GM13977 (cell line): Measurements from ENCODE around the gene KCNK17.

Experiments
- DNase-seq: peaks from one replicate; pipeline ENCODE4 v3.0.0; 2012; ENCODE audit warnings: low spot score
- in situ Hi-C: fragments of 300-500 bp; cut with MboI; formaldehyde crosslinking; loops from one replicate; pipeline ENCODE4 v1.12.0; 2022; ENCODE audit warnings: low sequenced_read_pairs, low pct_unique_long_range_greater_than_20kb, mixed read lengths, inconsistent platforms; ENCODE audit not compliant: unreplicated experiment
- TF ChIP-seq, protein P1 (sequence below): IDR thresholded peaks from 2 replicates; pipeline ENCODE4 v1.5.1; 2012; ENCODE audit warnings: mild to moderate bottlenecking, control low read depth; ENCODE audit not compliant: insufficient read depth; ENCODE audit errors: extremely low read depth, missing control alignments

Gene KCNK17

DNA sequence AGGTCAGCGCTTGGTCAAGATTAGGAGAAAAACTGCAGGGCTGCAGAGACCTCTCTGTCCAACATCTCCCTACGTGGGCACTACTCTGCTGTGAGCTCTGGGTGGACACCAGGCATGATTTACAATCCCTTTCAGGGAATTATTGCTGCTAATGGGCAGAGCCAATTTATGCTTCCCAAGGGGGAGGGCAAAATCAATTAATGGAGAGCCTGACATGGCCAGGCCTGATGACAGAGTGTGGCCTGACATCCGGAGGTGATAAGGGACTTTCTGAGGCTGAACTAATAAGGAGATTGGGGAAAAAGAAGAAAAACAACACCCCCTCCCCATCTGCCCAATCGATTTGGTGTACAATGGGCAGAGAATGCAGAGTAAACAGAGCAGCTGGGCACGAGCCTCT lies 13.3 kb upstream of the KCNK17 start:
- DNase-seq: no peak
- TF ChIP-seq, protein P1, sequence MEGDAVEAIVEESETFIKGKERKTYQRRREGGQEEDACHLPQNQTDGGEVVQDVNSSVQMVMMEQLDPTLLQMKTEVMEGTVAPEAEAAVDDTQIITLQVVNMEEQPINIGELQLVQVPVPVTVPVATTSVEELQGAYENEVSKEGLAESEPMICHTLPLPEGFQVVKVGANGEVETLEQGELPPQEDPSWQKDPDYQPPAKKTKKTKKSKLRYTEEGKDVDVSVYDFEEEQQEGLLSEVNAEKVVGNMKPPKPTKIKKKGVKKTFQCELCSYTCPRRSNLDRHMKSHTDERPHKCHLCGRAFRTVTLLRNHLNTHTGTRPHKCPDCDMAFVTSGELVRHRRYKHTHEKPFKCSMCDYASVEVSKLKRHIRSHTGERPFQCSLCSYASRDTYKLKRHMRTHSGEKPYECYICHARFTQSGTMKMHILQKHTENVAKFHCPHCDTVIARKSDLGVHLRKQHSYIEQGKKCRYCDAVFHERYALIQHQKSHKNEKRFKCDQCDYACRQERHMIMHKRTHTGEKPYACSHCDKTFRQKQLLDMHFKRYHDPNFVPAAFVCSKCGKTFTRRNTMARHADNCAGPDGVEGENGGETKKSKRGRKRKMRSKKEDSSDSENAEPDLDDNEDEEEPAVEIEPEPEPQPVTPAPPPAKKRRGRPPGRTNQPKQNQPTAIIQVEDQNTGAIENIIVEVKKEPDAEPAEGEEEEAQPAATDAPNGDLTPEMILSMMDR: no peak
- in situ Hi-C loops: no loop called here

DNA sequence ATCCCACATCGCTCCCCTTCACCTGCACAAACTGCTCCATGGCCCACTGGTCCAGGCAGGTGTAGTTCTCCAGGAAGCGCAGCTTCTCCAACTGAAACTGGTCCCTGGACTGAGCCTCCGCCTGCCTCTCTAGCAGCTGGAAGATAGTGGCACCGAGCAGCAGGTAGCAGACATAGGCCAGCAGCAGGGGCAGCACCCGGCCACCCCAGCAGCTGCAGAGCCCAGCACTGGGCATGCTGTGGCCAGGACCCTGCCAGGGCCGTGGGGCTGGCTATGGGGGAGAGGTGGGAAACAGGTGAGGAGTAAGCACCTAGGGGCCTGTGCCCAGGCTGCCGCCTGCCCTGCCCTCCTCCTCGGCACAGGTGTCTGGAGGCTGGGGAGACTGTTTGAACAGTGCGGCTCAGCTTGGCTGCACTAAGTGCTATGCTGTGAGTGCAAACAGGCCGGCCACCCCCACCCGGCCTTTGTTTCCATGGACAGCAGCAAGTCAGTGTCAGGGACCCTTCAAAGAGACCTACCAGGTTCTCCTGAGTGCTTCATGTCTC lies 8.2 kb upstream of the KCNK17 start, which contains the start of gene KCNK16:
Gene KCNK16 (minus strand): TSS at position 397 of the 545 bp plus-strand sequence. CDS start 162 bp downstream, at position 235.
- in situ Hi-C loops: loop anchor here (25.0 kb wide), 2 partner anchors 335 to 460 kb away; no protein-coding TSS in a partner anchor
- DNase-seq: no peak
- TF ChIP-seq, protein P1: no peak

DNA sequence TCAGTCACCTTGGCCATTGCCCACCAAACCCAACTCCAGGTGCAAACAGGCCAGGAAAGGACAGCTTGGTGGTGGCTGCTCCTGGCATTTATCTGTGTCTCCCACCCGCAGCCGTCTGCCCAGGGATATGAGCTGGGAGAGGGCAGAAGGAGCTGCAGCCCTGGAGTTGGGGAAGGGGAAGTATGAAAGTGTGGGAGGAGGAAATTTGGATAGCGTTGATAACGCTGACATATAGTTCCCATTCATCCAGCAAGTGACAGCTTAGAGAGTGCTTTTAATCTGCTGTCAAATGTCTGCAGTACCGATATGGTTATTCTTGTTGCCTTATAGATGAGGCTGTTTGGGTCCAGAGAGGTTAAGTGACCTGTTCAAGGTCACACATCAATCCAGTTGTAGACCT lies 7.5 kb upstream of the KCNK17 start:
- in situ Hi-C loops: loop anchor here (25.0 kb wide), 2 partner anchors 334 to 459 kb away; no protein-coding TSS in a partner anchor
- DNase-seq: no peak
- TF ChIP-seq, protein P1: no peak

DNA sequence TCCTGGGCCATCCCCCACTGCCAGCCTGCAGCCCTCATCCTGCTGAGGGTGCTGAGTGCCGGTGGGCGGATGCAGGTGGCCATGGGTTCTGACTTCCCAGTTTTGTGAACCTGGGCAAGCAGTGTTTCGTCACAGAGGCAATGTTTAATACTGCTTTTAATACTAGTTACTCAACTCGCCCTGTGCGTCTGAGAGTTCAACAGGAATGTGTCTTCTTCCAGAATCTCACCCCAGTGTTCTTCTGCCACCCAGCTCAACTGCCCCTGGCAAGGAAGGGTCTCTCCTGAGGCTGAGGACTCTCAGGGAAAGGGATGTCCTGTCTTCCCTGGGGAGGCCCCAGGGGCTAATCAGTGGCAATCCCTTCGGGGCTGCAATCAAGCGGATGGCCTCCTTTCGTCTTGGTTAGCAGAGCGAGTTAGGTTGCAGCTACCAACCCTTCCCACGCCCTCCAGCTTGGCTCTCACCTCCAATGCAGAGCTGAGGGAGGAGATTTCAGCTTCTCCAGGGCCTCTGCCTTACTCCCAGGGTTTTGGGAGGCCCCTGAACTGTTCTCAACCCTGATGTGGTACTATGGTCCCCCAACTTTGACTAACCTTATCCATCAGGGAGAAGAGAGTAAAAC lies 6.3 kb upstream of the KCNK17 start:
- no peak for DNase-seq
- TF ChIP-seq, protein P1: no peak
- in situ Hi-C loops: loop anchor here (25.0 kb wide), 2 partner anchors 333 to 458 kb away; no protein-coding TSS in a partner anchor

DNA sequence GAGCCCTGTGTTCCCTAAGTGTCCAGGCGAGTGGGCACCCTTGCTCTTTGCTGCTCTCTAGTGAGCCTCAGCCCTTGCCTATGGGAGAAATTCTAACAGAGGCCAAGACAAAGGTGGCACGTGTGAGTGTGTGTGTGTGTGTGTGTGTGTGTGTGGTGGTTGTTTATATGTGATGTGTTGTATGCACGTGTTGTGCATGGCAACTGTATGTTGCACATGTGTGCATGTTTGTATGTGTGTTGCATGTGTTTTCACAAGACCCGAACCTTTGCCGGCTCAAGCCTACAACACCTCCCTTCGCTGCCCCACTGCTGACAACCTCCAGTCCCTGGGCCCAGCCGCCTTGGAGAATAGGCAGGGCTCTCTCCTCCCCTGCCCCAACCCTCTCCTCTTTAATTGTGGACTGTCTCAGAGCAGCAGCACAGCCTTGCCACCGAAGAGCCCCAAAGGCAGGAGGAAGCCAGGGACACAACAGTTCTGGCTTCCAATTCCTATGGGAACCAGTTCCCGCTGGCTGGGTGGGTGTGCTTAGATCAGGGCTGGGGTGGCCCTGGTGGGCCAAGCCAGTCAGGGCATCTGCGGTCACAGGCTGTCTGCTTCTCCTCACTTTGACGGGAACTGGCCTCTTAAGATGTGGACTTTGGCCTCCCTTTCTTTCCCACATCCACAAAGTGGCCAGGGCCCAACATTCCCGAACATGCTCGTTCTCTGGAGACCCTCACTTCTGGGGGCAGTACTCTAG lies 5.6 kb upstream of the KCNK17 start:
- DNase-seq: no peak
- TF ChIP-seq, protein P1: no peak
- in situ Hi-C loops: loop anchor here (25.0 kb wide), 2 partner anchors 332 to 457 kb away; no protein-coding TSS in a partner anchor

DNA sequence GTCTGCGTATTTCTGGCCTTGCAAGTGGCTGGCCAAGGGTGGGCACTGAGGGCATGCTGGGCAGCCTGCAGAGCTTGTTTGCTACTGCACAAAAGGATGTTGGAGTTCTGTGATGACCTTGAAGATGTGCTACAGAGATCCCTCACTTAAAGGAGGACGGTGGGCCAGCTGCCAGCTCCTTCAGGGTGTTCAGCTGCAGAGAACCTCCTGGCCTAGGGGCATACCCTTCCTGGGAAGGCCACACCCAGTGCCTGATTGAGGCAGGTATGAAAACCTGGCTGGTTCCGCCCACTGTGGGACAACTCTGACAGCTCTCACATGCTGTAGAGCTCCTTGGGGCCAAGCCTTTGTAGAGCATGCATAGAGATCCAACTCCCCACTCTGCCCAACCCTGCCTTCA lies 3.0 kb upstream of the KCNK17 start:
- DNase-seq: no peak
- TF ChIP-seq, protein P1: no peak
- in situ Hi-C loops: loop anchor here (25.0 kb wide), 2 partner anchors 330 to 455 kb away; no protein-coding TSS in a partner anchor
